Progenitor cell of endocrine pancreas (in vitro differentiated cells): ENCODE data around the gene IQGAP2. TPM values are rescaled to one million over a fixed set of nuclear protein-coding genes. Genes with fewer than 3 reads are reported as not detected.

Experiments used
- DNase-seq: peaks from one replicate; pipeline ENCODE4 v3.0.0; 2021; ENCODE audit warnings: low spot score; ENCODE audit not compliant: unreplicated experiment
- H3K27ac Mint-ChIP-seq: 2 replicates; pipeline ENCODE4 v1.8.0; 2021; ENCODE audit warnings: mild to moderate bottlenecking, moderate library complexity, mixed read lengths
- H3K27me3 Mint-ChIP-seq: 2 replicates; pipeline ENCODE4 v1.8.0; 2021; ENCODE audit warnings: mixed read lengths
- H3K36me3 Mint-ChIP-seq: 2 replicates; pipeline ENCODE4 v1.8.0; 2022; ENCODE audit warnings: mixed read lengths; ENCODE audit not compliant: insufficient read depth
- H3K4me1 Mint-ChIP-seq: 2 replicates; pipeline ENCODE4 v1.8.0; 2021; ENCODE audit warnings: low read depth, mixed read lengths
- H3K4me3 Mint-ChIP-seq: 2 replicates; pipeline ENCODE4 v1.8.0; 2021; ENCODE audit warnings: low read depth, mild to moderate bottlenecking, moderate library complexity, mixed read lengths
- H3K9me3 Mint-ChIP-seq: 2 replicates; pipeline ENCODE4 v1.8.0; 2021; ENCODE audit warnings: low read depth, mixed read lengths
- CTCF ChIP-seq: fragments of 200-600 bp; sonication (generic); IDR thresholded peaks from one replicate; pipeline ENCODE4 v1.5.0; 2021; ENCODE audit warnings: antibody characterized with exemption, mild to moderate bottlenecking; ENCODE audit not compliant: unreplicated experiment
- total RNA-seq: library from RNA; stranded (reverse); gene quantifications from 2 replicates; pipeline ENCODE4 v1.2.1, GENCODE V29; 2021

IQGAP2 gene
- total RNA-seq, 1 donor from 2014 or later, result 16.7 TPM

- Mint-ChIP-seq H3K27ac (no peak overlapping the region), H3K27me3 (no peaks in the 10 kb centered on the region), H3K36me3 (no peaks in the 10 kb centered on the region), H3K4me3 (no peak overlapping the region), H3K9me3 (no peaks in the 10 kb centered on the region), H3K4me1 (peaks cover 16% of the 10 kb centered on the region)
- no peak for DNase-seq
- TF ChIP-seq CTCF, result no peak
Measured at GRCh38 chr5:76477061-76477460, 74.0 kb downstream of the IQGAP2 start.

GRCh38 chr5:76477571-76477970, 74.5 kb downstream of the IQGAP2 start:
- H3K36me3 Mint-ChIP-seq, result no peaks in the 10 kb centered on the region
- H3K27me3 Mint-ChIP-seq, result no peaks in the 10 kb centered on the region
- no peak overlapping the region for H3K4me3 Mint-ChIP-seq
- DNase-seq, result no peak
- no peak for TF ChIP-seq CTCF
- peaks cover 16% of the 10 kb centered on the region for H3K4me1 Mint-ChIP-seq
- H3K27ac Mint-ChIP-seq, result no peak overlapping the region
- no peaks in the 10 kb centered on the region for H3K9me3 Mint-ChIP-seq

GRCh38 chr5:76479281-76479680, 76.2 kb downstream of the IQGAP2 start:
- DNase-seq, result no peak
- no peaks in the 10 kb centered on the region for H3K9me3 Mint-ChIP-seq
- TF ChIP-seq CTCF, result no peak
- peaks cover 27% of the 10 kb centered on the region for H3K4me1 Mint-ChIP-seq
- H3K36me3 Mint-ChIP-seq, result no peaks in the 10 kb centered on the region
- no peak overlapping the region for H3K27ac Mint-ChIP-seq
- H3K4me3 Mint-ChIP-seq, result no peak overlapping the region
- H3K27me3 Mint-ChIP-seq, result no peaks in the 10 kb centered on the region

GRCh38 chr5:76479973-76480667, 77.0 kb downstream of the IQGAP2 start:
- Mint-ChIP-seq H3K27ac (no peak overlapping the region), H3K27me3 (no peaks in the 10 kb centered on the region), H3K4me1 (peaks cover 27% of the 10 kb centered on the region), H3K9me3 (no peaks in the 10 kb centered on the region), H3K36me3 (no peaks in the 10 kb centered on the region), H3K4me3 (no peak overlapping the region)
- TF ChIP-seq CTCF, result no peak
- no peak for DNase-seq

- Mint-ChIP-seq H3K4me1 (peaks cover 17% of the 10 kb centered on the region), H3K9me3 (no peaks in the 10 kb centered on the region), H3K27me3 (no peaks in the 10 kb centered on the region), H3K27ac (no peak overlapping the region), H3K36me3 (no peaks in the 10 kb centered on the region), H3K4me3 (no peak overlapping the region)
- no peak for DNase-seq
- TF ChIP-seq CTCF, result no peak
Measured at GRCh38 chr5:76482984-76483383, 79.9 kb downstream of the IQGAP2 start.
